Trophoblast cell (in vitro differentiated cells and primary cell): ENCODE measurements around the gene ZC3H12C.

Experiments
- DNase-seq, 2 donors: peaks; one replicate each; pipeline ENCODE4 v3.0.0-alpha.2; 2016
- H2AFZ ChIP-seq: 2 replicates; pipeline ENCODE4 v1.6.1; 2013; ENCODE audit warnings: low read length, moderate library complexity, mild to moderate bottlenecking; ENCODE audit not compliant: insufficient read depth, poor library complexity
- H2AK5ac ChIP-seq: 2 replicates; pipeline ENCODE4 v1.6.1; 2013; ENCODE audit warnings: mild to moderate bottlenecking, low read length
- H2BK120ac ChIP-seq: 2 replicates; pipeline ENCODE4 v1.6.1; 2013; ENCODE audit warnings: low read length, mild to moderate bottlenecking, moderate library complexity; ENCODE audit not compliant: insufficient read depth, poor library complexity
- H2BK12ac ChIP-seq: 2 replicates; pipeline ENCODE4 v1.6.1; 2013; ENCODE audit warnings: mild to moderate bottlenecking, low read length, moderate library complexity
- H2BK5ac ChIP-seq: 2 replicates; pipeline ENCODE4 v1.6.1; 2013; ENCODE audit warnings: low read length, low read depth, moderate library complexity, mild to moderate bottlenecking; ENCODE audit not compliant: poor library complexity
- H3K14ac ChIP-seq: 2 replicates; pipeline ENCODE4 v1.6.1; 2013; ENCODE audit warnings: mild to moderate bottlenecking, low read length
- H3K18ac ChIP-seq: 2 replicates; pipeline ENCODE4 v1.6.1; 2013; ENCODE audit warnings: mild to moderate bottlenecking, low read length
- H3K23ac ChIP-seq: 2 replicates; pipeline ENCODE4 v1.6.1; 2013; ENCODE audit warnings: low read length
- H3K27ac ChIP-seq: 2 replicates; pipeline ENCODE4 v1.5.1; 2013; ENCODE audit warnings: low read depth, mild to moderate bottlenecking, inconsistent platforms, low read length, moderate library complexity
- H3K27me3 ChIP-seq: 2 replicates; pipeline ENCODE4 v1.6.1; 2013; ENCODE audit warnings: inconsistent platforms, mild to moderate bottlenecking, low read length, moderate library complexity; ENCODE audit not compliant: insufficient read depth
- H3K36me3 ChIP-seq, 2 experiments: 1 replicate in 1 of 2; 2 replicates in 1 of 2; pipeline ENCODE4 v1.6.1; 2013; ENCODE audit warnings: low read length in 2 of 2, mild to moderate bottlenecking in 2 of 2, moderate library complexity in 1 of 2; ENCODE audit not compliant: insufficient read depth in 2 of 2, control insufficient read depth in 1 of 2
- H3K4ac ChIP-seq: 2 replicates; pipeline ENCODE4 v1.6.1; 2013; ENCODE audit warnings: low read depth, mild to moderate bottlenecking, low read length, moderate library complexity
- H3K4me1 ChIP-seq, 2 experiments: 1 replicate in 1 of 2; 2 replicates in 1 of 2; pipeline ENCODE4 v1.6.1; 2013; ENCODE audit warnings: low read length in 2 of 2, mild to moderate bottlenecking in 2 of 2, moderate library complexity in 1 of 2; ENCODE audit not compliant: insufficient read depth in 2 of 2, control insufficient read depth in 1 of 2
- H3K4me2 ChIP-seq: 2 replicates; pipeline ENCODE4 v1.6.1; 2013; ENCODE audit warnings: inconsistent platforms, mild to moderate bottlenecking, low read length, moderate library complexity
- H3K4me3 ChIP-seq: 2 replicates; pipeline ENCODE4 v1.5.1; 2013; ENCODE audit warnings: mild to moderate bottlenecking, low read depth, low read length, inconsistent platforms
- H3K79me1 ChIP-seq: one replicate; pipeline ENCODE4 v1.6.1; 2013; ENCODE audit warnings: low read length
- H3K79me2 ChIP-seq: 2 replicates; pipeline ENCODE4 v1.6.1; 2013; ENCODE audit warnings: low read length, mild to moderate bottlenecking; ENCODE audit not compliant: control insufficient read depth, insufficient read depth, poor library complexity
- H3K9ac ChIP-seq: 2 replicates; pipeline ENCODE4 v1.6.1; 2013; ENCODE audit warnings: mild to moderate bottlenecking, low read length
- H3K9me3 ChIP-seq: 2 replicates; pipeline ENCODE4 v1.6.1; 2013; ENCODE audit warnings: low read depth, mild to moderate bottlenecking, control low read depth, inconsistent platforms, low read length; ENCODE audit not compliant: insufficient read depth
- H4K12ac ChIP-seq: 2 replicates; pipeline ENCODE4 v1.6.1; 2013; ENCODE audit warnings: low read depth, mild to moderate bottlenecking, low read length, moderate library complexity
- H4K8ac ChIP-seq: 2 replicates; pipeline ENCODE4 v1.6.1; 2013; ENCODE audit warnings: low read depth, mild to moderate bottlenecking, low read length, moderate library complexity
- H4K91ac ChIP-seq: one replicate; pipeline ENCODE4 v1.6.1; 2013; ENCODE audit warnings: low read depth, mild to moderate bottlenecking, low read length, moderate library complexity
- WGBS: extraction: QIAGEN DNeasy Blood & Tissue Kit; methylation state at CpG from one replicate; pipeline ENCODE4 v1.1.7; 2013; ENCODE audit warnings: missing lambda C conversion rate; ENCODE audit not compliant: insufficient read length, insufficient coverage; ENCODE audit errors: extremely low coverage; 5-methylcytosine and 5-hydroxymethylcytosine counted together

Gene ZC3H12C

DNA sequence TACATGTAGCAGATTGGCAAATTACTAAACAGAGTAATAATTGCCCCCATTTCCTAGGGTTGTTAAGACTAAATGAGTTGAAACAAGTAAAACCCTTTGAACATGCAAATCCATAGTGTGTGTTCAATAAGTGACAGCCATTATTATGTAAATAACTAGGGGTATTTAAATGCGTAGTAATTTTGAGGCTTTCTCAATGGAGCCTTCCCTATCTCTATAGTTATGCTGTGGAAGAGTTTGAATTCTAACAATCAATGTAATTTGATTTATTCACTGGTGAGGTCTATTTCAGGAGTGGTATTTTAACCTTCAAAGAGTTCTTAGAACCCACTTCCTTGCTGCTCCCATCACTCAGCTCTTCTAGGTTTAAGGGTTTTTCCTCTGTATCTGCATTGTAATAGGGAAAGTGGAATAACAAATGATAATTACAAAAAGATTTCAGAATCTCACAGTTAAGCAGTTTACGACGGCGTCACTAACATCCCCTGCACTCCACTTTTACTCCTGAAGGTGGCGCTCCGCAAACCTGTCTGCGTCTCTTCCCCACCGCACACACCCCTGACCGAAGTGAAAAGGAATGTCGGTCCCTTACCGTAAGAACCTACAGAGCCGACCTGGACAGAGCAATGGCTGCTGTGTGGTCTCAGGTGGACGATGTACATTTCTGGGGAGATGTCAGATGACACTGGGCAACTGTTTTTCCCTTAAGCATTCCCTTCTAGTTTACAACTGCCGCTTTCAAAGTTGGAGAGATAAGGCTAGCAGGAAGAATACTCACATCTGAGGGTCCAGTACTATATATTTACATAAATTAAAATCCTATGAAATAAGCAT, 80.8 kb downstream of the ZC3H12C start:
- Histone ChIP-seq H3K4me1 (peaks cover 4 to 5% of the 10 kb centered on the region in 2 experiments), H3K4ac (no peak overlapping the region), H3K18ac (no peak overlapping the region), H4K91ac (no peak overlapping the region), H2AK5ac (no peak overlapping the region), H3K27me3 (no peaks in the 10 kb centered on the region), H2BK5ac (no peak overlapping the region), H3K27ac (no peak overlapping the region), H3K23ac (no peak overlapping the region), H3K79me1 (no peaks in the 10 kb centered on the region), H4K8ac (no peak overlapping the region), H3K79me2 (no peaks in the 10 kb centered on the region), H3K36me3 (no peaks in the 10 kb centered on the region), H3K9me3 (no peaks in the 10 kb centered on the region), H2AFZ (no peak overlapping the region), H3K4me2 (peak overlapping the region; percentile 15), H3K4me3 (no peak overlapping the region), H4K12ac (no peak overlapping the region), H3K9ac (no peak overlapping the region), H3K14ac (no peak overlapping the region), H2BK120ac (no peak overlapping the region), H2BK12ac (no peak overlapping the region)
- no CpG with 5 or more reads among the region's 14 CpGs for WGBS
- peak; percentile 80 to 92 for DNase-seq

DNA sequence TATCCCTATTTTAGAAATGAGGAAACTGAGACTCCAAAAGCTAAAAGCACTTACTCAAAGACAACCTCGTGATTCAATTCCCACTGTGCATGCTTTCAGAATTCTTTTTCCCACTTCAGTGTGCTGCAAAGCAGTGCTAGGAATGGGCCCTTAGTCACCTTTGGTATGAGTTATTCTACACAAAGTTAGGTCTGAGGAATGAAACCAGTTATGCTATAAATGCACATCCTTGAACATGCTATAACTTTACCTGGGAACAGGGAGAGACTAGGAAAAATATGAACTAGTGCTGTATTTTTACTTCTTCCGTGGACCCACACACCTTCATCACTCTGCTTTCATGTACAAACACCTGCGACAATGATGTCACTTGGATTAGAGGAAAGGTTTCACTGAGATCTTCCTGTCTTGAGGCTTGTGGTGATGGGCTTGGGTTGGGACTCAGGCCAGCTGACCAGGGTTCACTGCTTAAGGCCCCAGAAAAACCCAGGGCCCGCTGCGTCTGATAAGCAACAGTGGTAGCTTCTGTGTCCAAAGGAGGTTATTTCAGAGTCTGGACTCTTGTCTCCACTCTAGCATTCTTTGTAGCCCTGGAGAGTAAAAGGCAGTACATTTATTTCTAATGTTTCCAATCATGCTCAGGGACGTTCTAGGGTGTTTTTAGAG, 81.6 kb downstream of the ZC3H12C start:
- Histone ChIP-seq H3K4ac (no peak overlapping the region), H2BK5ac (no peak overlapping the region), H3K79me1 (no peaks in the 10 kb centered on the region), H2AFZ (no peak overlapping the region), H3K14ac (no peak overlapping the region), H2BK120ac (no peak overlapping the region), H3K27me3 (no peaks in the 10 kb centered on the region), H3K9ac (no peak overlapping the region), H3K4me1 (peaks cover 4 to 5% of the 10 kb centered on the region in 2 experiments), H3K27ac (no peak overlapping the region), H2BK12ac (no peak overlapping the region), H4K8ac (no peak overlapping the region), H3K4me3 (no peak overlapping the region), H3K23ac (no peak overlapping the region), H3K36me3 (no peaks in the 10 kb centered on the region), H3K79me2 (no peaks in the 10 kb centered on the region), H2AK5ac (no peak overlapping the region), H3K4me2 (no peak overlapping the region), H3K18ac (no peak overlapping the region), H3K9me3 (no peaks in the 10 kb centered on the region), H4K12ac (no peak overlapping the region), H4K91ac (no peak overlapping the region)
- WGBS = no CpG with 5 or more reads among the region's 6 CpGs
- peak; percentile 65 to 93 for DNase-seq

DNA sequence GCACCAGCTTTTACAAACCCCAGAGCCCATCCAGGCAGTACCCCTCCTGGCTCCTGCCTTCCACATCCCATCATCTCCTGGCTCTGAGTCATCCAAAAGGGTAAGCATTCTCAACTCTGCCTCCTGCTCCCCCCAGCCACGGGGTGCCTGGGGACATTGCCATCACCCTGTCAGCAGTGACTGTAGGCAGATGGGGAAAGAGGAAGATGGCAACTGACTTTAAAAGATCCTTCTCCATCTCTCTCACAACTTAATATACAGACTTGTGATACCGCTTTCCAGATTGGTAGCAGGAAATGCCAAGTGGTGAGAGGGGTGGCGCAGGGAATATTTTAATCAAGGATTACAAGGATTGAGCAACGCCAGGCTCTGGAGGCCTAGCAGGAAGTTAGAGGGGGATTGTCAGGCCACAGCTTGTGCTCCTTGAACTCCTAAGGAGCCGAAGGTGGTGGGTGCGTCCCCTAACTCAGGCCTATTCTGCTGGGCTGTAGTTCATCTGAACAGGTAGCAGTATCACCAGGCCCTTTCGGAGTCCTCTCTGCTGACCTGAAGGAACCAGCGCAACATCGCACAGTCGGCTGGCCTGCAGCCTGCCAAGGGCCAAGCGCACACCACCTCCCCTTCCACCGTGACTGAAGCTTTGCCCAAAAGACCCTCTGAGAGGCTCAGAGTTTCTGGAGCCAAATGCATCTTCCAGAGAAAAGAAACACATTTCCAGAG, 83.3 kb downstream of the ZC3H12C start:
- no peaks in the 10 kb centered on the region for H3K79me1 ChIP-seq
- H3K14ac ChIP-seq = no peak overlapping the region
- no peak overlapping the region for H2AFZ ChIP-seq
- H3K79me2 ChIP-seq = no peaks in the 10 kb centered on the region
- H3K27me3 ChIP-seq = no peaks in the 10 kb centered on the region
- peaks cover 4 to 5% of the 10 kb centered on the region in 2 experiments for H3K4me1 ChIP-seq
- H4K8ac ChIP-seq = no peak overlapping the region
- no peak overlapping the region for H3K4ac ChIP-seq
- H3K9me3 ChIP-seq = no peaks in the 10 kb centered on the region
- H4K12ac ChIP-seq = no peak overlapping the region
- no peak overlapping the region for H2AK5ac ChIP-seq
- no peaks in the 10 kb centered on the region for H3K36me3 ChIP-seq
- H3K4me2 ChIP-seq = no peak overlapping the region
- no peak for DNase-seq
- no CpG with 5 or more reads among the region's 12 CpGs for WGBS
- no peak overlapping the region for H2BK5ac ChIP-seq
- no peak overlapping the region for H3K27ac ChIP-seq
- H4K91ac ChIP-seq = no peak overlapping the region
- no peak overlapping the region for H2BK12ac ChIP-seq
- no peak overlapping the region for H2BK120ac ChIP-seq
- no peak overlapping the region for H3K23ac ChIP-seq
- no peak overlapping the region for H3K18ac ChIP-seq
- H3K9ac ChIP-seq = no peak overlapping the region
- H3K4me3 ChIP-seq = no peak overlapping the region

DNA sequence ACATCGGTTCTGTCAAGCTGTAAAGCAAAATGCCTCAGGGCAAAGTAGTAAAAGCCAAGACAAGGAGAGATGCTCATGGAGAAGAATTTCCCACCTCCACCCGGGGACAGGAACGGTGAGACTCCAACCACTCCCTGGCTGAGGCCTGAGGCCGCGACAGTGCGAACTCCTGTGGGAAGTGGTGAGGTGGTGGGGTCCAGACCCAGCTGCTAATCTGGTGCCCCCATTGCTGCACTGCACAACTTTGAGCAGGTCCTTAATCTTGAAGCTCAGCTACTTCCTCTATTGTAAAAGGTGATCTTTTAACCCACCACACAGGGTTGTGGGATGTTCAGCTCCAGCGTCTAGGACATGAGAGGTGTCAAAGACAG, 83.9 kb downstream of the ZC3H12C start:
- Histone ChIP-seq H3K9me3 (no peaks in the 10 kb centered on the region), H3K9ac (no peak overlapping the region), H2BK5ac (no peak overlapping the region), H3K18ac (no peak overlapping the region), H2AK5ac (no peak overlapping the region), H3K79me2 (no peaks in the 10 kb centered on the region), H3K4me2 (no peak overlapping the region), H3K4ac (no peak overlapping the region), H3K27me3 (no peaks in the 10 kb centered on the region), H3K23ac (no peak overlapping the region), H4K91ac (no peak overlapping the region), H4K12ac (no peak overlapping the region), H3K4me3 (no peak overlapping the region), H4K8ac (no peak overlapping the region), H3K14ac (no peak overlapping the region), H3K79me1 (no peaks in the 10 kb centered on the region), H2BK12ac (no peak overlapping the region), H2AFZ (no peak overlapping the region), H2BK120ac (no peak overlapping the region), H3K4me1 (peaks cover 4 to 5% of the 10 kb centered on the region in 2 experiments), H3K36me3 (no peaks in the 10 kb centered on the region), H3K27ac (no peak overlapping the region)
- WGBS = no CpG with 5 or more reads among the region's 7 CpGs
- no peak for DNase-seq
